Thyroid gland (tissue), 4 donors: ENCODE data around the gene PTPRN2. TPM values are rescaled to one million over a fixed set of nuclear protein-coding genes. Genes with fewer than 3 reads are reported as not detected.

ENCODE experiments used
- DNase-seq, 2 donors: peaks; one replicate each; pipeline ENCODE4 v3.0.0-alpha.2; 2019
- H3K27ac ChIP-seq, 3 donors: fragments of 200-600 bp; sonication (generic); 1 replicate in 2 of 3; 2 replicates in 1 of 3; pipeline ENCODE4 v1.5.1; 2016 to 2019; ENCODE audit warnings: mild to moderate bottlenecking in 1 of 3, moderate library complexity in 1 of 3
- H3K27me3 ChIP-seq: fragments of 200-600 bp; sonication (generic); one replicate; pipeline ENCODE4 v1.5.1; 2019
- H3K36me3 ChIP-seq, 2 donors: fragments of 200-600 bp; sonication (generic); one replicate each; pipeline ENCODE4 v1.5.1; 2016 to 2019
- H3K4me1 ChIP-seq, 2 donors: fragments of 200-600 bp; sonication (generic); one replicate each; pipeline ENCODE4 v1.5.1; 2017 to 2019
- H3K4me3 ChIP-seq, 3 donors: fragments of 200-600 bp; sonication (generic); replicated peaks in 1 of 3; 1 replicate in 2 of 3; 2 replicates in 1 of 3; pipeline ENCODE4 v1.5.1; 2016; ENCODE audit warnings: mild to moderate bottlenecking in 1 of 3
- H3K9me3 ChIP-seq: fragments of 200-600 bp; sonication (generic); one replicate; pipeline ENCODE4 v1.5.1; 2017
- CTCF ChIP-seq, 6 experiments: fragments of 200-600 bp in 3 of 6; fragments of 450-650 bp in 3 of 6; sonication (generic) in 3 of 6; IDR thresholded peaks; one replicate each; pipeline ENCODE4 v1.5.1; 2016 to 2019; ENCODE audit warnings: antibody characterized with exemption in 6 of 6, mild to moderate bottlenecking in 2 of 6, inconsistent platforms in 1 of 6, moderate library complexity in 1 of 6
- POLR2A ChIP-seq, 2 donors: fragments of 450-650 bp; IDR thresholded peaks; one replicate each; pipeline ENCODE4 v1.6.1; 2017; ENCODE audit warnings: antibody characterized with exemption in 2 of 2, mild to moderate bottlenecking in 2 of 2, moderate library complexity in 1 of 2
- whole genome bisulfite sequencing, 2 donors: methylation state at CpG; one replicate each; pipeline ENCODE4 v1.1.5; 2017; 5-methylcytosine and 5-hydroxymethylcytosine counted together
- intact Hi-C: fragments of 100-400 bp; cut with DNase I; formaldehyde crosslinking; loops from one replicate; pipeline ENCODE4 v1.15.1; 2023
- total RNA-seq, 4 donors: library from RNA; depleted of rRNA; stranded (reverse); fragments of >200 nt; gene quantifications; one replicate each; pipeline ENCODE4 v1.2.3, GENCODE V29; 2016

The PTPRN2 gene
- total RNA-seq, 4 donors from 2014 or later = 4.2 to 9.9 (median 7.7) TPM

GRCh38 chr7:157606140-157606539, 981.5 kb downstream of the PTPRN2 start:
- intact Hi-C loops = no loop called here
- Histone ChIP-seq H3K27me3 (no peaks in the 10 kb centered on the region), H3K4me3 (no peak overlapping the region), H3K36me3 (no peaks in the 10 kb centered on the region), H3K4me1 (no peaks in the 10 kb centered on the region), H3K27ac (no peak overlapping the region), H3K9me3 (no peaks in the 10 kb centered on the region)
- TF ChIP-seq POLR2A (IDR thresholded peaks at IDR 0.05) = no peak
- no peak for TF ChIP-seq CTCF (IDR thresholded peaks at IDR 0.05)
- WGBS, 2 donors = 44 to 69% methylated on average over 6 to 7 of the region's 9 CpGs
- DNase-seq = no peak

- Histone ChIP-seq H3K4me3 (no peak overlapping the region), H3K36me3 (no peaks in the 10 kb centered on the region), H3K9me3 (no peaks in the 10 kb centered on the region), H3K27me3 (no peaks in the 10 kb centered on the region), H3K4me1 (no peaks in the 10 kb centered on the region), H3K27ac (no peak overlapping the region)
- no peak for DNase-seq
- intact Hi-C loops = no loop called here
- TF ChIP-seq CTCF (IDR thresholded peaks at IDR 0.05) (no peak), POLR2A (IDR thresholded peaks at IDR 0.05) (no peak)
- 78 to 100% methylated on average over 1 to 3 of the region's 3 CpGs for WGBS, 2 donors
Measured at GRCh38 chr7:157605638-157606037, 982.0 kb downstream of the PTPRN2 start.

GRCh38 chr7:157604661-157605381, 982.8 kb downstream of the PTPRN2 start:
- 80 to 81% methylated on average over 19 to 21 of the region's 21 CpGs for WGBS, 2 donors

GRCh38 chr7:157603716-157604115, 983.9 kb downstream of the PTPRN2 start:
- no peak for DNase-seq
- no peak for TF ChIP-seq CTCF (IDR thresholded peaks at IDR 0.05)
- no peak for TF ChIP-seq POLR2A (IDR thresholded peaks at IDR 0.05)
- WGBS, 2 donors = 93% methylated on average over 21 of the region's 21 CpGs

More at GRCh38 chr7:157604661-157605381, 982.8 kb downstream of the PTPRN2 start:
- intact Hi-C loops = no loop called here
- Histone ChIP-seq H3K4me3 (no peak overlapping the region), H3K27ac (no peak overlapping the region), H3K9me3 (no peaks in the 10 kb centered on the region), H3K27me3 (no peaks in the 10 kb centered on the region), H3K36me3 (no peaks in the 10 kb centered on the region), H3K4me1 (no peaks in the 10 kb centered on the region)
- no peak for DNase-seq
- TF ChIP-seq POLR2A (IDR thresholded peaks at IDR 0.05) (no peak), CTCF (IDR thresholded peaks at IDR 0.05) (no peak)

GRCh38 chr7:157603005-157603404, 984.6 kb downstream of the PTPRN2 start:
- Histone ChIP-seq H3K9me3 (no peaks in the 10 kb centered on the region), H3K4me3 (no peak overlapping the region), H3K4me1 (no peaks in the 10 kb centered on the region), H3K27ac (no peak overlapping the region), H3K36me3 (no peaks in the 10 kb centered on the region), H3K27me3 (no peaks in the 10 kb centered on the region)
- no peak for TF ChIP-seq POLR2A (IDR thresholded peaks at IDR 0.05)
- TF ChIP-seq CTCF (IDR thresholded peaks at IDR 0.05) = no peak
- intact Hi-C loops = no loop called here
- 91 to 93% methylated on average over 7 to 9 of the region's 9 CpGs for WGBS, 2 donors
- no peak for DNase-seq

More at GRCh38 chr7:157603716-157604115, 983.9 kb downstream of the PTPRN2 start:
- Histone ChIP-seq H3K4me1 (no peaks in the 10 kb centered on the region), H3K27ac (no peak overlapping the region), H3K36me3 (no peaks in the 10 kb centered on the region), H3K9me3 (no peaks in the 10 kb centered on the region), H3K4me3 (no peak overlapping the region), H3K27me3 (no peaks in the 10 kb centered on the region)
- intact Hi-C loops = no loop called here
